GM18511 (cell line): ENCODE measurements around the gene RHCE.
"Not testable (repeated sequence)": the region's sequence is repeated elsewhere in the genome, so short reads cannot be mapped to it uniquely, and the experiment has no call there.

Experiments used
- ATAC-seq: cut with Tn5 transposase; IDR thresholded peaks from one replicate; pipeline ENCODE4 v1.9.1; 2021; ENCODE audit warnings: mild to moderate bottlenecking, moderate library complexity; ENCODE audit not compliant: unreplicated experiment

Gene RHCE

DNA sequence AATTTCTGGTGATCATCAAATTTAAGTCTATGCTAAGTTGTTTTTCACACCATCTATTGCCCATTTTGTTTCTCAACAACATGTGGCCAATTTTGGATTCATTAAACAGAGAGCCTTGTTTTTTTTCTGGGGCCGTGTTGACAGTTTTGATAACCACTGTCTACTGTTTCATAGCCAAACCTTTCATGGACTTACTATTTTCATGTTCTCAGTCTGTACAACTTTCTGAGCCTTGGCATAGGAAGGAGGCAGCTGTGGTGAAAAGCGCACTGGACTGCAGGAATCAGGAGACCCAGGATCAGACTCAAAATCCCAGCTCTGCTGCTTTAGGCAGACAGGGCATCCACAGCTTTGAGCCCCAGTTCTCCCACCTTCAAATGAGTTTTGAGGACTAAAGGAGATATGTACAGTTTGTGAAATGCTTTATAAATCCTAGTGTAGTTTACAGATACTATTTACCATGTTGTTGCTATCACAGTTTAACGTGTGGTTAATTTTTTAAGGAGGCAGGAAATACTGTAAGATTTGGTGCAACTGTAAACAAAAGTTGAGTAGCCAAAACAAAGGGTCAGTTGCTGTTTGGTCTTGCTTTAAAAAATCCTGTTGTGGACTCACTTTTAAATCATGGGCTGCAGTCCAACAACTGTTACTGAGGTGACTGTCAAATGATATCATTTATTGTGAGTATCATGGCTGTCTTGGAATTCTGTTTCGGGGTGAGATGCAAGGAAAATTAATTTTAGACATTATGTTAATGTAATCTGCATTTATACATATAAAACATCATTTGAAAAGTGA is 13.0 kb upstream of the RHCE start:
- no peak for ATAC-seq

DNA sequence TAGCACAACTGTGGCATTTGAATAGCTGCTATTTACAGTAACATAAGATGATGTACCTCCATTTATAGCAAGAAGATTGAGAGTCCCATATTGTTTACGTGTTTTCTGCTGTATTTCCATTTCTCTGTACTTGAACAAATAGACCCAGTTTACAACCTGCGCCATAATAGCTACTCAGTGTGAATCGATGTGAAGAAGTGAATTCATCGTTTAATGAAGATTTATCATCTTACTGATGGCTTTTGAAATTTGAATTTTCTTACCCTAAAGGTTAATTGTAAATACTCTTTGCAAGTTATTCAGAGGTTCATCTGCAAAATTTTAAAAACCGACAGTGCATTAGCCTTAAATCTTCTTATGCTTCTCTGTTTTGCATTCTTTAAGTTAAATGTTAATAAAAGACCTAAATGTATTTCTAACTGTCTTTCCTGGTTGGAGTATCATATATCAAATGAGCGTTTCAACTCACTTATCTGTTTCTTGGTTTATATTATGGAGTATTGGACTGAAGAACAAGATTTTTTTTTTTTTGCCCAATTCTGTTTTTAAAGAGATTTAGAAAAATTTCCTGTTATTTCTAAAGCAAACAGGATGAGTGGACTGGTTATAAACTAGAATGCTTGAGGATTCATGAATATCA is 12.2 kb upstream of the RHCE start:
- no peak for ATAC-seq

DNA sequence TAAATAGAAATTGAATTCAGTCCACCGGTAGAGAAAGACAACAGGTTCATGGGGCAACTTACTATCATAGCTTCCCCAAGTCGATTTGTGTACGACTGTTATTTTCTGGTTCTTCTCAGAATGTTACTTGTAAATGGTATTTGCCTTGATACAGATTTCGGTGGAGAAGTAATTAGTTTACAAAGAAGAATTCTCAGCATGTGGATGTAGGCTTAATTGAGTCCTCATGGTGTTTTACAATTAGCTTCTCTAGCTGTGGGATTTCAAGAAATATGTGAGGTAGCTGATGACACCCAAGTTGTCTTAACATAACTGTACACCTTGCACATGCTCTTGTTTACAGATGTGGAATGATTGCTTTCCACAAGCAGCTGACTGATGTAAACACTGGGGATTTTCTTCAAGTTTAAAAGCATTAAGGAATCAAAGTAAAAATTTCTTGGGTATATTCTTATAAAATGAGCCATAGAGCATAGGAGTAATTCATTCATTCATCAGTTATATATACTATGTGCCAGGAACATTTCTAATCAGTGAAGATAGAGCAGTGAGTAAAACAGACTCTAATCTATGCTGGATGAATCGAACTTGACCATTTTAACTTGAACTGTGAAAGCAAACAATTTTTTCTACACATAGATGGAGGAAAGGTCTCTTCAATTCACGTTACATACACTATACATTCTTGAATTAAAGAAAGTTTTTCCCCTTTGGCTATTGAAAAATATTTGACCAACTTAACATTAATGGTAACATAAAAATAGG is 11.5 kb upstream of the RHCE start:
- no peak for ATAC-seq

DNA sequence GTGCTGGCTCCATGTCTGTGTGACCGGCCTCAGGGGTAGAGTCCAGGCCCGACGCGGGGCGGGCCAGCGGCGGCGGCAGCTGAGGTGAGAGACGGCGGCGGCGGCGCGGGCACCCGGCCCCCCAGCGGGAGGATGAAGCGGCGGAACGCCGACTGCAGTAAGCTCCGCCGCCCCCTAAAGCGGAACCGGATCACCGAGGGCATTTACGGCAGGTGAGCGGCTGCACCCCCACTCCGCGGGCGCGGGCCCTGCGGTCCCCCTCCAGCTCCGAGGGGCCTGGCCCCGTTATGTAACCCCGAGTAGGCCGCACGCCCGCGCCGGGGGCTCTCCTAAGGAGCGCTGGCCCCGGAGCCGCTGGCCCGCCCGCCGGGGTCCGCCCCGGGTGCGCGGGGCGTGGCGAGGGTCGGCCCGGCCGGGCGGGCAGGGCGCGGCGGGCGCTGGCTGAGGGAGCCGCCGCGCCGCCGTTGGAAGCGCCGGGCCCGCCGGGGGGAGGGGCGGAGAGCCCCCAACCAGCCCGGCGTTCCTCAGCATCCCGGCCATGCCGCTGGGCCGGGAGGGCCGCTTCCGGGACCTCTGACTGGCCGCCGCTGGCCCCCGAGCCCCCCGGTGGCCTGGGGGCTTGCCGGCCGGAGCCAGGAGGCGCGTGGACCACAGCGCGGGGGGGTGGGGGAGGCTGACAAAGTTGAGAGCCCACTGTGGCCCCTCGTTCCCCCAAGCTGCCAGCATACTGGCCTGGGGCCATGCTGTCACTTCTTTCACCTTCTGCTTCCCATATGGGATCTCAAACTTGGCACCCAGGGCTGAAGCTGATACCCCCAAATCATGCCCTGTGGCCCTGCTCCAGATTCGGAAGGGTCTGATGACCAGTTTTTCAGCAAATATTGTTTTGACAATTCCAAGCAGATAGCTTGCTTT is 10.6 kb upstream of the RHCE start:
- peak; percentile 20 for ATAC-seq

DNA sequence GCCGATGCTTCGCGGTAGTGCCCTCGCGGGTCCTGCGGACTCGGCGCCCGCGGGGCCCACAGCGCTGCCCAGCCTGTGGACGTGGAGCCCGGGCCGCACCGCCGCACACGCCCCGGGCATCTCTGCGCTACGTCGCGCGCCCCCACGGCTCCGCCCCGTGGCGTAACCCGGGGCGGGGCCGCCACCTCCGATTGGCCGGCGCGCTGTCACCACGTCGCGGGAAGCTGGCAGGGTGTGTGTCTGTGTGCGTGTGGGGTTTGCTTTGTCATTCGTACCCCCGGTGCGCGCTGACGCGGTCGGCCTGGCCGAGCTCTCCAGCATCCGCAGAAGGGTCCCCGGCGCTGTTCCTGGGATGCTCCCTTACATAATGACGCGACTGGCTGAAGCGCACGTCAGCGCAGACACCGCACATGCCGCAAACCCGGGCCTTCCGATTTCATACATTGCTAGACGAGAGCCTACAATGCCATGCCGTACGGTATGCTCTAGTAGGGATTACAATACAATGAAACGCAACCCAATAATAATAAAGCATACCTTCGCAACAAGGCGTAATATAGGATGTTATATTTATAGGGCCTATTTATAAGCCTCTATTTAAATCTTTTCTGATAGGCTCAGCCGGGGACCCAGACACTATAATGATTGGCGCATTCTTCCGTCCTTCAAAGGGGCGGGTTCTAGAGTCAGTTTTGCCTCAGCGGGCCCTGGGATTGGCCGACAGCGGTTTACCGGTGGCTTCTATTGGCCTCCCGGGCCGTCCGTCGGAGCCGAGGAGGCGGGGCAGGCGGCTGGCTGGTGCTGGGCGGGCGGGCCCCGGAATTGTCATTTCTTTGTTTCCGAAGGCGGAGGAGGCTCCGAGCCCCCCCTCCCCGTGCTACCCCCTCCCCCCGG is 9.7 kb upstream of the RHCE start, which contains the start of gene MACO1:
MACO1 (plus strand) TSS at position 825 of the 894 bp plus-strand sequence. CDS start 202 bp downstream, outside the sequence.
- peak; percentile 93 for ATAC-seq

DNA sequence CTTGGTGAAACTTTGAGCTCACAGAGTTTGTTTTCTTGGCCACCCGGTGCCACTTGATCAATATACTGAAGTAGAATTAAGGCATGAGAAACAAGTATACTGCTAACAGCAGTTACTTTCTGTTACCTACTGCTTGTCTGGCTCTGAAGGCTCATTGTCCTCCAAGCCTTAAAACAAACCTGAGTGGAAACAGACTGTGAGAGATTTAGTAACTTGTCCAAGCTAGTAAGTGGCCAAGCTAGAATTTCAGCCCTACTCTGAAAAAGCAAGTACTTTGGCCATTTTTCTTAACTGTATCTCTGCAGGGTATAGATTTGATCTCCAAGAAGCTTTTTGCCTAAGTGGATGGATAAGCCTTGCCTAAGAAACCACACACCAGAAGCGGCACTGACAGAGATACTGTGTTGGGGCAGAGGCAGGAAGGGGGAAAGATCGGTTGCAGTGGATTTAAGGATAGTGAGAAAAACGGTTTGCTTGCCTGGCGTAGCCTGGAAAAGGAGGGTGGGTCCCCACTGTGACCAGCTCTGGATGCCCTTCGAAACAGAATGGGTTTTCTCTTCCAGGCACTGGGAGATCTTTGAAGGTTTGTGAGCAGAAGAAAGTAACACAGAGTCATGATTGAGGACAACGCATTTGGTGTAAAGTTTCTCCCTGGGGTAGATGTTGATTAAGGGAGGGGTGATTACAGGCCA is 8.0 kb upstream of the RHCE start:
- ATAC-seq = no peak

DNA sequence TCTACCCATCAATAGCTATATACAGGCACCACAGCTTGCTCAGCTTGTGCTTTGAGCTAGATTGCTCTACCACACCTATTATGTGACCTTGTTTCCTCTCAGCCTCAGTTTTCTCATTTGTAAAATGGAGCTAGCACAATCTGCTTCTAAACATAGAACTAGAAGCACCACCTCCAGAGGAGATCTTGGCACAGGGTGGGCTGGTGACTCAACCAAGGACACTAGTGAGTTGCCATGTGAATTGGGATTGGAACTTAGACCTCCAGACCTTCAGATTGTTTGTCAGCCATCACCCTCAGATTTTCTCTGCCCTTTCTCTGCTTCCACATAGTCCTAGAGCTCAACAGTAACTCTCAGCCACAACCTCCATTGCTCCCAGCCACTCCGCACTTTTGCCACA is 7.1 kb upstream of the RHCE start:
- no peak for ATAC-seq

DNA sequence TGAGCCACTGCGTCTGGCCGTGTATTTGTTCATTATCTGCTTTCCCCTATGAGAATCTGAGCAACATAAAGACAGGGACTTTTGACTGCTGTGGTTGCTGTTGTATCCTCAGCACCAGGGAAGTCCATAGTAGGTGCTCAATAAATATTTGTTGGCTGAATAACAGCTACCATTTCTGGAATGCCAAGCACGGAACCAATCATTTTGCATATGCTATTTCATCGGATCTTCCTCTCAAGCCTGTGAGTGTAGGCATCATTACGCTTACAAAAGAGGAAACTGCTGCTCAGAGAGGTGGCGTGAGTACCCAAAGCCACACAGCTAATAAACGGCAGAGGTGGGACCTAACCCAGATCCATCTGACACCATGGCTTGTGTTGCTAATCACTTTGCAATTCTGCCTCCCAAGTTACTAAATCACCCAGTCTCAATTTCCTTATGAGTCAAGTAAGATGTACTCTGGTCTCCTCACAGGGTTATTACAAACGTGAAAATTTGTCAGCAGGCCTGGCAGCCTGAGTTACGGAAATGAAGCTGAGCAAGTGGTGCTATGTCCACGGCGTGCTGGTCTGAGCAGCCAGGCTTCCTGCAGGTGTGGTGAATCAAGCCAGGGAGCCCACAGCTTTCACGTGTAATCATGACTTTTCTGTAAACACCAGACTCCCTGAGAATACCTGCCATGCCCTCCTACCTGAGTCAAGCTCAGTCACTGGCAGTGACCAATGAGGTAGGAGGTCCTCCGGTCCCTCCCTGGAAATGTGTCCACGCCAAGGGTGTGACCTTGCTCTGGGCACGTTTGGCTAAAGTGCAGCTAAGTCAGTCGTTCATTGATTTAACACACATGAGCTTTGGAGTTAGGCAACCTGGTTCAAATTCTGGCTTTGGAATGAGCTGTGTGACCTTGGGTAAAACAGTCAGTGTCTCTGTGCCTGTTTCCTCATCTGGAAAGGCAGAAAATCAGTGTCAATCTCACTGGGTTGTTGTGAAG is 4.8 kb upstream of the RHCE start:
- ATAC-seq = no peak

DNA sequence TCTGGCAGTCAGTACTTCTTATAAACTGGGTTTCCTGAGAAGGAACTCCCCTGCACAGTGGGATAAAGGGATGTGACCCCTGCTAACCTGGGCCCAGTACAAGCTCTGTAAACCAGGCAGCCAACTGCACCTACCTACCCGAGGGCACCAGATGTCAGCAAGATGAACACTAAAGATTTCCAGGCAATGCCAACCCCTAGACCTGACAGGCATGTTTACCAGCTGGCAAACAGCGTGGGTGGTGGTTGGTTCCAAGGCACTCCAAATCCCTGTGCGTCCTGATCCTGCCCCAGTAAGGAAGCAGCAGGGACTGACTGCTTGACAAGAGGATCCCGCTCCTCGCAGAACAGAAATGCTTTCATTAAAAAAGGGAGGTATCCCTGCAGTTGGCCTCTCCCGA is 2.6 kb upstream of the RHCE start:
- not testable (repeated sequence) for ATAC-seq

DNA sequence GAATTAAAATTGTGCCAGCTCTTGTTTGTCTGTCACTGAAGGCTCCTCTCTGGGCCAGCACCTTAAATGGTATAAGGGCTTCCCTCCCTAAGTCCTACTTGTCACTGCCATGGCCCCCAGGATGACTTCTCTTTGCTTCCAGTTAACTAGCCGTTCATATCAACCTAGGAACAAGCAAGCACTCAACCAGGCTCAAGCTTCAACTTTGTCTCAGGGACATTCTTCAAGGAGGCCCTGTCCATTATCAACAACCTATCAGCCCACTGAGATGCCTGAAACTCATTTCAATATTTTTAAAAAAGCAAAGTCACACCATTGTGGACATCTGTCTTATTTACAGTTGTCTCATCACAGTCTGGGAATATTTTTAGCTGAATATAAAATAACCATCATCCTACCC is 1.3 kb downstream of the RHCE start:
- ATAC-seq = not testable (repeated sequence)

DNA sequence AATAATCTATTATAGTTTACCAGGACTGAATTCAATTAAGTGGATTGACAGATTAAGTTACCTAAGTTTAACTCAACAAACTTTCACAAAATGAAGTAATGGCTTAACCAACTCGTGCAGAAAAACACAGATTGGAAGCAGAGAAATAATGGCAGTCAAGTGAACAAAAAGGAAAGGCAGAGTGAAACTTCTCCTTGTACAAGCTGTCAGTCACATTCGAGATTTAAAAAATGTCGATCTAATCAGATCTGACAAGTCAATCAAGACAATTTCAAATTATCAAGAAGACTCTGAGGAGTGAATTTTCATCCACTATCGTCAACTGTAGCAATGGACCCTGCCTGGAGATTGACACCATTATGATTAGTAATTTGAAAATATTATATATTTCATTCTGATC is 3.3 kb downstream of the RHCE start:
- not testable (repeated sequence) for ATAC-seq

DNA sequence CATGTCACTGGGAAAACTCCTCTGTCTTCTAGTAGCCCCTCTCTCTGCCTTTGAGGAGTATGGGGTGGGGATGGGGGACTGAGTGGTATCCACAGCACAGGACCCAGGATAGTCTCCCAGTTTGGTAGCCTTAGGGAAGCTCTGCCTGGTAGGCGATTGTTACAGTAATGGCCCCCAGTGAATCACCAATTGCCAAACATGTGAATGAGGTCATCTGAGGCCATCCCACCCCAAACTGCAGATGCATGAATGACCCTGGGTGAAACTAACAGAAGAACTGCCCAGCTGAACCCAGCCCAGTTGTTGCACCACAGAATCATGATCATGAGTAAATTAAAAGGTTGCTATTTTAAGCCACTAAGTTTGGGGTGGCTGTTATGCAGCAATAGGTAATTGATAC is 6.0 kb downstream of the RHCE start:
- ATAC-seq = not testable (repeated sequence)

DNA sequence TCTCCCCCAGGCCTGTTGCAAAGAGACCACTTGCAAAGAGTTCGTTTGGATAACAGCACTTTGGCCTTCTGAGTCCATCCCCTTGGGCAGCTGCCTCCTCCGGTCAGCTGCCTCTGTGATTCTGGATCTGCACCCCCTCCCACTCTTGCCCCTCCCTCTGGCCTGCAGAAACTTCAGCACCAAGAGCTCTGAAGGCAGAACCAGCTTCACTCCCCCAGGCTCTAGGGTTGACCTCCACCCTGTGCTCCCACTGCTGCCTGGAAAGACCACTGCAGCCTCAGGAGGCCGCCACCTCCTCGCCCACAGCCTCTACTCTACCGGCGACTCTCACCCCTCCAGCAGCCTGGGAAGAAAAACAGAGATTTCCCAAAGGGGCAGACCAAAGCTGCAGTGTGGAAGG is 6.5 kb downstream of the RHCE start:
- not testable (repeated sequence) for ATAC-seq

DNA sequence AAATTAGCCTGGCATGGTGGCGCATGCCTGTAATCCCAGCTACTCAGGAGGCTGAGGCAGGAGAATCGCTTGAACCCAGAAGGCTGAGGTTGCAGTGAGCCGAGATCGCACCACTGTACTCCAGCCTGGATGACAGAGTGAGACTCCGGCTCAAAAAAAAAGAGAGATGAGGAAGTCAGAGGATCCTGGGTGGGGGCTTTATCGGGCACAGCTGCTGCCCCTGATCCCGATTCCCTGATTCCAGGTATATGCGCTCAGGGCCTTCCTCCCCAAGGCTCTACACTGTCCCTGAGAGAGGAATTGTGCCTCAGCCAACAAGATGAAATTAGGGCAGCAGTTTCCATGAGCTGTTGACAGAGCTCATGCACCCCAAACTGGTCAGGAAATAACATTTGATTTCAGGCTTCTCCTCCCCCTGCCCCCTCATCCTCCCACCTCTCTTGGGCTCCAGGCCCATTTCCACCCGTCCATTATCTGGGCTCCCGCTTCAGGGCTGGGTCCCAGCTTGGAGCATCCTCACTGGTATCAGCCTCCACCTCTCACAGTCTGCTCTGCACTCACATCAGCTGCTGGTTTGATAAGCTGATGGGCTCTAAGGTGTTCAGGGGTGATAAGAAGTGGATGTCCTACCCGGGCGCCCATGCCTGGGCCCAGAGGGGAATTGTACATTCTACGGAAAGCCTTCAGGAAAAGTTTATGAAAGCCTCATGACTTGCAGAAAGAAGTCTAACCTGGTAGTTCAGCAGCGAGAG is 7.6 kb downstream of the RHCE start:
- not testable (repeated sequence) for ATAC-seq

DNA sequence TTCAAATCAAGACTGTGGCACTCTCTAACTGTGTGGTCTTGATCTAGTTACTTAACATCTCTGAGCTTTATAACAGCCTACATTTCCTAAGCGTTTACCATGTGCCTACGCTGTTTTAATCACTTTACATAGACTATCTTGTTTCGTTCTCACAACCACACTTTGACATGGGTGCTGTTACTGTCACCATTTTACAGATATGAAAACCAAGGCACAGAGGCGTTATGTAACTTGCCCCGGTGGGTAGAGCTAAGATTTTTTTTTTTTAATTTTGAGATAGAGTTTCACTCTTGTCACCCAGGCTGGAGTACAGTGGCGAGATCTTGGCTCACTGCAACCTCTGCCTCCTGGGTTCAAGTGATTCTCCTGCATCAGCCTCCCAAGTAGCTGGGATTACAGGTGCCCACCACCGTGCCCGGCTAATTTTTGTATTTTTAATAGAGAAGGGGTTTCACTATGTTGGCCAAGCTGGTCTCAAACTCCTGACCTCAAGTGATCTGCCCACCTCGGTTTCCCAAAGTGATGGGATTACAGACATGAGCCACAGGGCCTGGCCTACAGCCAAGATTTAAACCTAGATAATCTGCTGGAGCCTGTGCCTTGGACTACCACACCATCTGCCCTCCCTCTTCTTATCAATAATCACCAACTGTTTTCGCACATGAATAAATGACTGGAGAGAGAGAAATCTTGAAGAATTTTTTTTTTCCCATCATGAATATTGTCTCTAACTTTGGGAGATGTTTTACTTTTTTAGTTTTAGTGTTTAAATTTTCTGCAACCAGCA is 10.8 kb downstream of the RHCE start:
- not testable (repeated sequence) for ATAC-seq

DNA sequence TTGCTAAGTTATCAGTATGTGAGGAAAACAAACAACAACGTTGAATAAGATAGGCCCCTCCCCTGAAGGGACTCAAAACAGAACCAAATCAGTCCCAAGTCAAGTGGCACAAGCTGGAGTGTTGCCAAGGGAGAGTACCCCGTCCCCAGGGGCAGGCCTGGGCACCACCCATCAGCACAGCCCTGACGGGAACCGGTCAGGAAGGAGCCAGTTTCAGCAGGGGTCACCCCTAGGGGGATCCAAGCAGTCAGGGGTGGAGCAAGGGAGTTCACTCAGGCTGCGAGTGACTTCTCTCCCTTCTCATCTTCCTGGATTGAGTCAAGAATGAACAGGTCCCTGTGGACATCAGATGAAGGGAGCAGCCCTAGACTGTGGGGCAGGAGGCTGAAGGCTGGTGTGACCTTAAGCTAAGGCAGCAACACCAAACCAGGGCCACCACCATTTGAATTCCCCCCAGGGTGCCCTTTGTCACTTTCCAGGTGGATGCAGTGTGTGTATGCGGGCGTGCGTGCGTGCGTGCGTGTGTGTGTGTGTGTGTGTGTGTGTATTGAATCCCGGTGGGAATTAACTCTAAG is 14.8 kb downstream of the RHCE start:
- not testable (repeated sequence) for ATAC-seq
